Measurements from ENCODE around the gene PSMD6. TPM values are rescaled to one million over a fixed set of nuclear protein-coding genes. Genes with fewer than 3 reads are reported as not detected.
A peak's percentile ranks its signal among the peaks of the same experiment; 100 is the strongest.

The PSMD6 gene
- total RNA-seq, 1 experiment from 2014 or later = 62.7 TPM

DNA sequence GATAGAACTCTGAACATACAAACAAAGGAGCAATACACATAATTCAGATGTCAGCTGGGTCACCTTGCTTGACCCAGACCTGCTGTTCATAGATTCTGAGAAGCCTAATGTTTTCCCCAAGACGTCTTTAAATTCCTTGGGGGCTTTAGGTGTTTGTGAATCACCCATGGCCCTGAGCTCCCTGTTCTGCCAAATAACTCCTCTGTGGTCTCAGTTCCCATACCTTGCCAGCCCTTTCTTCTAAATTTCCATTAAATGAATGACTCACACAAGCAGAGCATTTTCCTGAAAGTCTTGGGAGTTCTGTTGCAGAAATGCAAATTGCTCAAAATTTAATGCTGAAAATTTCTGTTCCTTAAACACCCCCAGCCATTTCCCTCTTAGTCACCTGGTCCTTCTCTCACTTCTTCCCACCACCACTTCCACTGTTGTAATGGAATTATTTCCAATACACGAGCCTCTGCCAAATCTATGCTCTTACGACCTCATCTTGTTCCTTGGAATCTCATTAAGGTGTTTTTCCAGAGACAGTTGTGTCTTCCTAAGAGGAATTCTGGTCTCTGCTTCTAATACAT lies 33.4 kb upstream of the PSMD6 start:
- DNase-seq (ENCODE audit: unreplicated experiment) = peak; percentile 58
- no peak overlapping the region for H3K27ac Mint-ChIP-seq (ENCODE audit: low read depth, unreplicated experiment)
- H3K9me3 Mint-ChIP-seq (ENCODE audit: unreplicated experiment) = no peaks in the 10 kb centered on the region
- no TSS peak for BruUV-seq (replicated peaks)
- H3K36me3 Mint-ChIP-seq (ENCODE audit: insufficient read depth, unreplicated experiment) = no peaks in the 10 kb centered on the region
- H3K4me3 Mint-ChIP-seq (ENCODE audit: unreplicated experiment) = no peak overlapping the region
- TF ChIP-seq, protein P1, sequence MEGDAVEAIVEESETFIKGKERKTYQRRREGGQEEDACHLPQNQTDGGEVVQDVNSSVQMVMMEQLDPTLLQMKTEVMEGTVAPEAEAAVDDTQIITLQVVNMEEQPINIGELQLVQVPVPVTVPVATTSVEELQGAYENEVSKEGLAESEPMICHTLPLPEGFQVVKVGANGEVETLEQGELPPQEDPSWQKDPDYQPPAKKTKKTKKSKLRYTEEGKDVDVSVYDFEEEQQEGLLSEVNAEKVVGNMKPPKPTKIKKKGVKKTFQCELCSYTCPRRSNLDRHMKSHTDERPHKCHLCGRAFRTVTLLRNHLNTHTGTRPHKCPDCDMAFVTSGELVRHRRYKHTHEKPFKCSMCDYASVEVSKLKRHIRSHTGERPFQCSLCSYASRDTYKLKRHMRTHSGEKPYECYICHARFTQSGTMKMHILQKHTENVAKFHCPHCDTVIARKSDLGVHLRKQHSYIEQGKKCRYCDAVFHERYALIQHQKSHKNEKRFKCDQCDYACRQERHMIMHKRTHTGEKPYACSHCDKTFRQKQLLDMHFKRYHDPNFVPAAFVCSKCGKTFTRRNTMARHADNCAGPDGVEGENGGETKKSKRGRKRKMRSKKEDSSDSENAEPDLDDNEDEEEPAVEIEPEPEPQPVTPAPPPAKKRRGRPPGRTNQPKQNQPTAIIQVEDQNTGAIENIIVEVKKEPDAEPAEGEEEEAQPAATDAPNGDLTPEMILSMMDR (IDR thresholded peaks at IDR 0.05; ENCODE audit: unreplicated experiment) = no peak
- intact Hi-C loops (cut with micrococcal nuclease) = no loop called here
- no peaks in the 10 kb centered on the region for H3K27me3 Mint-ChIP-seq (ENCODE audit: insufficient read depth, unreplicated experiment)
- CTCF ChIA-PET = interaction anchor here (0.9 to 1.0 kb wide), 2 partner anchors 25 to 63 kb away, joined by 3 to 4 read pairs; no protein-coding TSS in a partner anchor
- POLR2A ChIA-PET = no interaction called here
- H3K4me1 Mint-ChIP-seq (ENCODE audit: insufficient read depth, unreplicated experiment) = peaks cover 11% of the 10 kb centered on the region

DNA sequence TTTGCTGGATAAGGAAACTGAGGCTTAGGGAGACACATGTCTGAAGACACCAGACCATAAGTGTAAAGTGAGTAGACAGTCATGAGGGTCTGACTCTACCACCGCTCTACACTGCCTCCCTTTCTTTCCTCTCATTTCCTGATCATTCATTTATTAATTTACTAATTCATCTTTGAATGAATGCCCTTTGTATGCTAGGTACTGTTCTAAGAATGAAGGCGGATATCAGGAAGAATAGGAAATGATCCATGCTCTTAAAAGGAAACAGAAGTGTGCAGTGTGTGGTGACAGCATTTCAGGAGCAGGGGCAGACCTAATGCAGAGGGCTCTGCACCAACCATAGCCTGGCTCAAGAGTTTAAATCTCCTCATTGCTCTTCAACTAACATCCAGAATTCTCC lies 31.8 kb upstream of the PSMD6 start:
- Mint-ChIP-seq H3K36me3 (ENCODE audit: insufficient read depth, unreplicated experiment) (no peaks in the 10 kb centered on the region), H3K27me3 (ENCODE audit: insufficient read depth, unreplicated experiment) (no peaks in the 10 kb centered on the region), H3K4me1 (ENCODE audit: insufficient read depth, unreplicated experiment) (peaks cover 11% of the 10 kb centered on the region), H3K4me3 (ENCODE audit: unreplicated experiment) (no peak overlapping the region), H3K27ac (ENCODE audit: low read depth, unreplicated experiment) (no peak overlapping the region), H3K9me3 (ENCODE audit: unreplicated experiment) (no peaks in the 10 kb centered on the region)
- intact Hi-C loops (cut with micrococcal nuclease) = no loop called here
- DNase-seq (ENCODE audit: unreplicated experiment) = no peak
- no TSS peak for BruUV-seq (replicated peaks)
- POLR2A ChIA-PET = no interaction called here
- TF ChIP-seq, protein P1 (IDR thresholded peaks at IDR 0.05; ENCODE audit: unreplicated experiment) = no peak
- CTCF ChIA-PET = no interaction called here

DNA sequence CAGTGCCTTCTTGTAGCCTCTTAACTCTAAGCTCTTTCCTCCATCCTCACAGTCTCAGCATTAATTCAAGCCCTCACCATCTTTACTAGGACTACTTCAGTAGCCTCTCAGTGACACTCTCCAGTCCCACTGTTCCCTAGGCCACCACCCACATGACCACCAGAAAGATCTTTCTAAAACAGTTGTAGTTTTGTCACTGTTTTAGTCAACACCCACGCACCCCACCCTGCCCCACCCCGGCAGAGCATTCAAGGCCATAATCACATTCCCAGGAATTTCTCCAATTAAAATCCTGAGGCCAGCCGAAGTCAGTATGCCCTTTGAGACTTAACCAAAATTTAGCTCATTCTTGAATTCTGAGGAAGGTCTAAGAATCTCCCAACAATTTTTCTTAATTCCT lies 31.2 kb upstream of the PSMD6 start:
- no peaks in the 10 kb centered on the region for H3K36me3 Mint-ChIP-seq (ENCODE audit: insufficient read depth, unreplicated experiment)
- H3K9me3 Mint-ChIP-seq (ENCODE audit: unreplicated experiment) = no peaks in the 10 kb centered on the region
- no TSS peak for BruUV-seq (replicated peaks)
- ChIA-PET CTCF (no interaction called here), POLR2A (no interaction called here)
- H3K4me1 Mint-ChIP-seq (ENCODE audit: insufficient read depth, unreplicated experiment) = peaks cover 11% of the 10 kb centered on the region
- H3K27me3 Mint-ChIP-seq (ENCODE audit: insufficient read depth, unreplicated experiment) = no peaks in the 10 kb centered on the region
- intact Hi-C loops (cut with micrococcal nuclease) = no loop called here
- H3K4me3 Mint-ChIP-seq (ENCODE audit: unreplicated experiment) = no peak overlapping the region
- DNase-seq (ENCODE audit: unreplicated experiment) = no peak
- H3K27ac Mint-ChIP-seq (ENCODE audit: low read depth, unreplicated experiment) = no peak overlapping the region
- TF ChIP-seq, protein P1 (IDR thresholded peaks at IDR 0.05; ENCODE audit: unreplicated experiment) = no peak

DNA sequence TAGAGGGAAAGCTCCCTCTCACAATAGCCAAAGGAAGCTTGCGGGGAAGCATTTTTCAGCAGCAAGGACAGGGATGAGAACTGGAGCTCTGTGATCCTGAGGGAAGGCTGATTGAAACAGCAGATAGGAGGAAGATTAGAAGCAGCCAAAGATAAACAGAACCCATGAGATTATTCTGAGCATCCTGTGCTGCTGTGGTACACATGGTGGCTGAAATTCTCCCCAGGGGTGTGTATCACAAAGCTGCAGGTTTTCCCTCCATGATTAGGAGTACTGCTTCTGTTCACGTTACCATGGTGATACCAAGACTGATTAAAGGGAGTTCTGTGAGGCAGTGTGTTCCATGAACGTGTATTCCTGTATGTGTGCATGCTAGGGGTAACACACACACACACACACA lies 30.3 kb upstream of the PSMD6 start:
- CTCF ChIA-PET = interaction anchor here (0.9 kb wide), 1 partner anchor 14 kb away, joined by 4 read pairs; no protein-coding TSS in a partner anchor
- no peak overlapping the region for H3K4me3 Mint-ChIP-seq (ENCODE audit: unreplicated experiment)
- TF ChIP-seq, protein P1 (IDR thresholded peaks at IDR 0.05; ENCODE audit: unreplicated experiment) = no peak
- intact Hi-C loops (cut with micrococcal nuclease) = no loop called here
- H3K27ac Mint-ChIP-seq (ENCODE audit: low read depth, unreplicated experiment) = no peak overlapping the region
- POLR2A ChIA-PET = no interaction called here
- H3K4me1 Mint-ChIP-seq (ENCODE audit: insufficient read depth, unreplicated experiment) = peaks cover 11% of the 10 kb centered on the region
- BruUV-seq (replicated peaks) = no TSS peak
- H3K36me3 Mint-ChIP-seq (ENCODE audit: insufficient read depth, unreplicated experiment) = no peaks in the 10 kb centered on the region
- no peak for DNase-seq (ENCODE audit: unreplicated experiment)
- H3K9me3 Mint-ChIP-seq (ENCODE audit: unreplicated experiment) = no peaks in the 10 kb centered on the region
- no peaks in the 10 kb centered on the region for H3K27me3 Mint-ChIP-seq (ENCODE audit: insufficient read depth, unreplicated experiment)
